SK-N-MC (cell line): ENCODE measurements around the gene CCR8.
"Not testable (repeated sequence)": the region's sequence is repeated elsewhere in the genome, so short reads cannot be mapped to it uniquely, and the experiment has no call there.

ENCODE experiments used
- EZH2 ChIP-seq: fragments of 200-600 bp; sonication (generic); IDR thresholded peaks from one replicate; pipeline ENCODE4 v1.6.1; 2017; ENCODE audit warnings: antibody characterized with exemption
- FOXP2 ChIP-seq: optimal IDR thresholded peaks from 2 replicates; pipeline ENCODE3; 2011; ENCODE audit warnings: mild to moderate bottlenecking, moderate library complexity; ENCODE audit not compliant: insufficient read depth; ENCODE audit errors: extremely low read length, control extremely low read depth
- POLR2AphosphoS5 ChIP-seq: IDR thresholded peaks from 2 replicates; pipeline ENCODE4 v1.6.1; 2012; ENCODE audit warnings: mild to moderate bottlenecking, low read depth, low read length, borderline replicate concordance

- TF ChIP-seq POLR2AphosphoS5, EZH2, FOXP2: not testable (repeated sequence)
These were observed 7.2 kb upstream of the CCR8 start for GRCh38 chr3:39322209-39322715.
